HEK293 (cell line): ENCODE results near the gene THEM4.

ENCODE experiments used
- EGR2 ChIP-seq: fragments of 450-650 bp; formaldehyde crosslinking; IDR thresholded peaks from 2 replicates; pipeline ENCODE4 v1.5.1; 2016; ENCODE audit warnings: low read depth, missing biosample characterization, missing genetic modification characterization
- FEZF1 ChIP-seq: fragments of 450-650 bp; formaldehyde crosslinking; IDR thresholded peaks from 2 replicates; pipeline ENCODE4 v1.5.1; 2016; ENCODE audit warnings: missing biosample characterization, missing genetic modification characterization
- GLI4 ChIP-seq: fragments of 450-650 bp; formaldehyde crosslinking; IDR thresholded peaks from 2 replicates; pipeline ENCODE4 v1.5.1; 2016; ENCODE audit warnings: missing biosample characterization, missing genetic modification characterization
- GLIS2 ChIP-seq: fragments of 450-650 bp; formaldehyde crosslinking; IDR thresholded peaks from 2 replicates; pipeline ENCODE4 v1.5.1; 2016; ENCODE audit warnings: missing biosample characterization, missing genetic modification characterization
- HOXC10 ChIP-seq: sonication (generic); formaldehyde crosslinking; IDR thresholded peaks from 2 replicates; pipeline ENCODE4 v1.8.1; 2023; ENCODE audit warnings: mild to moderate bottlenecking, missing genetic modification reagents
- IKZF3 ChIP-seq: fragments of 450-650 bp; IDR thresholded peaks from 2 replicates; pipeline ENCODE4 v1.5.0; 2018; ENCODE audit warnings: missing biosample characterization, mild to moderate bottlenecking, missing genetic modification characterization, moderate library complexity
- KLF1 ChIP-seq: fragments of 450-650 bp; formaldehyde crosslinking; IDR thresholded peaks from 2 replicates; pipeline ENCODE4 v1.5.1; 2016; ENCODE audit warnings: missing biosample characterization, missing genetic modification characterization
- KLF8 ChIP-seq: fragments of 450-650 bp; formaldehyde crosslinking; IDR thresholded peaks from 2 replicates; pipeline ENCODE4 v1.5.1; 2016; ENCODE audit warnings: missing biosample characterization, missing genetic modification characterization
- SETDB1 ChIP-seq: IDR thresholded peaks from one replicate; pipeline ENCODE4 v1.6.1; 2017; ENCODE audit warnings: mild to moderate bottlenecking, low read length, moderate library complexity, mixed read lengths; ENCODE audit not compliant: insufficient read length
- TCF7L2 ChIP-seq: IDR thresholded peaks from 2 replicates; pipeline ENCODE4 v1.6.1; 2011; ENCODE audit warnings: low read depth, mild to moderate bottlenecking, inconsistent platforms, low read length, moderate library complexity, borderline replicate concordance
- YY2 ChIP-seq: fragments of 450-650 bp; formaldehyde crosslinking; IDR thresholded peaks from 2 replicates; pipeline ENCODE4 v1.5.1; 2016; ENCODE audit warnings: missing biosample characterization, missing genetic modification characterization
- ZFP69B ChIP-seq: fragments of 450-650 bp; formaldehyde crosslinking; IDR thresholded peaks from 2 replicates; pipeline ENCODE4 v1.5.1; 2016; ENCODE audit warnings: missing biosample characterization, missing genetic modification characterization
- ZNF114 ChIP-seq: fragments of 450-650 bp; formaldehyde crosslinking; IDR thresholded peaks from 2 replicates; pipeline ENCODE4 v1.5.0; 2017; ENCODE audit warnings: missing biosample characterization, missing genetic modification characterization
- ZNF133 ChIP-seq: fragments of 450-650 bp; formaldehyde crosslinking; IDR thresholded peaks from 2 replicates; pipeline ENCODE4 v1.5.1; 2016; ENCODE audit warnings: missing biosample characterization, missing genetic modification characterization
- ZNF138 ChIP-seq: fragments of 450-650 bp; formaldehyde crosslinking; IDR thresholded peaks from 2 replicates; pipeline ENCODE4 v1.5.1; 2016; ENCODE audit warnings: missing biosample characterization, missing genetic modification characterization, borderline replicate concordance
- ZNF146 ChIP-seq: fragments of 450-650 bp; formaldehyde crosslinking; IDR thresholded peaks from 2 replicates; pipeline ENCODE4 v1.5.1; 2016; ENCODE audit warnings: missing biosample characterization, missing genetic modification characterization
- ZNF16 ChIP-seq: fragments of 450-650 bp; formaldehyde crosslinking; IDR thresholded peaks from 2 replicates; pipeline ENCODE4 v1.5.1; 2016; ENCODE audit warnings: low read depth, missing biosample characterization, missing genetic modification characterization
- ZNF19 ChIP-seq: fragments of 450-650 bp; formaldehyde crosslinking; IDR thresholded peaks from 2 replicates; pipeline ENCODE4; 2016; ENCODE audit warnings: missing biosample characterization, missing genetic modification characterization, low read depth
- ZNF214 ChIP-seq: fragments of 450-650 bp; formaldehyde crosslinking; IDR thresholded peaks from 2 replicates; pipeline ENCODE4 v1.5.1; 2017; ENCODE audit warnings: missing biosample characterization, mild to moderate bottlenecking, missing genetic modification characterization, borderline replicate concordance
- ZNF248 ChIP-seq: fragments of 450-650 bp; formaldehyde crosslinking; IDR thresholded peaks from 2 replicates; pipeline ENCODE4 v1.5.1; 2017; ENCODE audit warnings: missing biosample characterization, missing genetic modification characterization
- ZNF335 ChIP-seq: fragments of 450-650 bp; formaldehyde crosslinking; conservative IDR thresholded peaks from 2 replicates; pipeline ENCODE4 v1.5.1; 2016; ENCODE audit warnings: missing biosample characterization, missing genetic modification characterization
- ZNF350 ChIP-seq: fragments of 450-650 bp; formaldehyde crosslinking; IDR thresholded peaks from 2 replicates; pipeline ENCODE4 v1.5.0; 2017; ENCODE audit warnings: missing biosample characterization, mild to moderate bottlenecking, missing genetic modification characterization
- ZNF404 ChIP-seq: fragments of 450-650 bp; formaldehyde crosslinking; IDR thresholded peaks from 2 replicates; pipeline ENCODE4 v1.5.1; 2017; ENCODE audit warnings: missing biosample characterization, missing genetic modification characterization
- ZNF501 ChIP-seq: fragments of 450-650 bp; formaldehyde crosslinking; IDR thresholded peaks from 2 replicates; pipeline ENCODE4 v1.5.1; 2016; ENCODE audit warnings: missing biosample characterization, missing genetic modification characterization
- ZNF521 ChIP-seq: fragments of 450-650 bp; formaldehyde crosslinking; IDR thresholded peaks from 2 replicates; pipeline ENCODE4 v1.5.1; 2017; ENCODE audit warnings: missing biosample characterization, mild to moderate bottlenecking, missing genetic modification characterization
- ZNF530 ChIP-seq: fragments of 450-650 bp; formaldehyde crosslinking; IDR thresholded peaks from 2 replicates; pipeline ENCODE4 v1.5.1; 2016; ENCODE audit warnings: low read depth, missing biosample characterization, missing genetic modification characterization
- ZNF560 ChIP-seq: fragments of 450-650 bp; formaldehyde crosslinking; IDR thresholded peaks from 2 replicates; pipeline ENCODE4 v1.5.1; 2017; ENCODE audit warnings: missing biosample characterization, missing genetic modification characterization, borderline replicate concordance
- ZNF571 ChIP-seq: fragments of 450-650 bp; formaldehyde crosslinking; IDR thresholded peaks from 2 replicates; pipeline ENCODE4 v1.5.0; 2017; ENCODE audit warnings: missing biosample characterization, missing genetic modification characterization
- ZNF596 ChIP-seq: fragments of 450-650 bp; IDR thresholded peaks from 2 replicates; pipeline ENCODE4 v1.5.0; 2018; ENCODE audit warnings: missing biosample characterization, mild to moderate bottlenecking, missing genetic modification characterization, moderate library complexity
- ZNF658 ChIP-seq: fragments of 450-650 bp; formaldehyde crosslinking; IDR thresholded peaks from 2 replicates; pipeline ENCODE4; 2016; ENCODE audit warnings: missing biosample characterization, missing genetic modification characterization
- ZNF701 ChIP-seq: fragments of 450-650 bp; formaldehyde crosslinking; IDR thresholded peaks from 2 replicates; pipeline ENCODE4 v1.5.1; 2016; ENCODE audit warnings: missing biosample characterization, missing genetic modification characterization
- ZNF768 ChIP-seq: fragments of 450-650 bp; formaldehyde crosslinking; IDR thresholded peaks from 2 replicates; pipeline ENCODE4 v1.5.1; 2018; ENCODE audit warnings: missing biosample characterization, mild to moderate bottlenecking, missing genetic modification characterization
- ZNF777 ChIP-seq: fragments of 450-650 bp; formaldehyde crosslinking; IDR thresholded peaks from 2 replicates; pipeline ENCODE4 v1.5.1; 2017; ENCODE audit warnings: missing biosample characterization, missing genetic modification characterization, borderline replicate concordance
- ZNF843 ChIP-seq: fragments of 450-650 bp; formaldehyde crosslinking; IDR thresholded peaks from 2 replicates; pipeline ENCODE4 v1.5.1; 2016; ENCODE audit warnings: missing biosample characterization, missing genetic modification characterization
- ZSCAN16 ChIP-seq: fragments of 450-650 bp; formaldehyde crosslinking; IDR thresholded peaks from 2 replicates; pipeline ENCODE4 v1.5.1; 2016; ENCODE audit warnings: missing biosample characterization, missing genetic modification characterization
- ZSCAN30 ChIP-seq: fragments of 450-650 bp; IDR thresholded peaks from 2 replicates; pipeline ENCODE4 v1.5.1; 2018; ENCODE audit warnings: missing biosample characterization, mild to moderate bottlenecking, missing genetic modification characterization, moderate library complexity
- ZXDB ChIP-seq: fragments of 450-650 bp; formaldehyde crosslinking; IDR thresholded peaks from 2 replicates; pipeline ENCODE4 v1.5.1; 2016; ENCODE audit warnings: missing biosample characterization, missing genetic modification characterization
- TF ChIP-seq, protein P1 (sequence below): fragments of 450-650 bp; formaldehyde crosslinking; IDR thresholded peaks from 2 replicates; pipeline ENCODE4 v1.5.1; 2016; ENCODE audit warnings: missing biosample characterization, missing genetic modification characterization
- TF ChIP-seq, protein P2 (sequence below): fragments of 450-650 bp; formaldehyde crosslinking; IDR thresholded peaks from 2 replicates; pipeline ENCODE4 v1.5.1; 2017; ENCODE audit warnings: missing biosample characterization, missing genetic modification characterization
- TF ChIP-seq, protein P3 (sequence below): fragments of 450-650 bp; formaldehyde crosslinking; IDR thresholded peaks from 2 replicates; pipeline ENCODE4 v1.5.1; 2016; ENCODE audit warnings: missing biosample characterization, missing genetic modification characterization

Gene THEM4

DNA sequence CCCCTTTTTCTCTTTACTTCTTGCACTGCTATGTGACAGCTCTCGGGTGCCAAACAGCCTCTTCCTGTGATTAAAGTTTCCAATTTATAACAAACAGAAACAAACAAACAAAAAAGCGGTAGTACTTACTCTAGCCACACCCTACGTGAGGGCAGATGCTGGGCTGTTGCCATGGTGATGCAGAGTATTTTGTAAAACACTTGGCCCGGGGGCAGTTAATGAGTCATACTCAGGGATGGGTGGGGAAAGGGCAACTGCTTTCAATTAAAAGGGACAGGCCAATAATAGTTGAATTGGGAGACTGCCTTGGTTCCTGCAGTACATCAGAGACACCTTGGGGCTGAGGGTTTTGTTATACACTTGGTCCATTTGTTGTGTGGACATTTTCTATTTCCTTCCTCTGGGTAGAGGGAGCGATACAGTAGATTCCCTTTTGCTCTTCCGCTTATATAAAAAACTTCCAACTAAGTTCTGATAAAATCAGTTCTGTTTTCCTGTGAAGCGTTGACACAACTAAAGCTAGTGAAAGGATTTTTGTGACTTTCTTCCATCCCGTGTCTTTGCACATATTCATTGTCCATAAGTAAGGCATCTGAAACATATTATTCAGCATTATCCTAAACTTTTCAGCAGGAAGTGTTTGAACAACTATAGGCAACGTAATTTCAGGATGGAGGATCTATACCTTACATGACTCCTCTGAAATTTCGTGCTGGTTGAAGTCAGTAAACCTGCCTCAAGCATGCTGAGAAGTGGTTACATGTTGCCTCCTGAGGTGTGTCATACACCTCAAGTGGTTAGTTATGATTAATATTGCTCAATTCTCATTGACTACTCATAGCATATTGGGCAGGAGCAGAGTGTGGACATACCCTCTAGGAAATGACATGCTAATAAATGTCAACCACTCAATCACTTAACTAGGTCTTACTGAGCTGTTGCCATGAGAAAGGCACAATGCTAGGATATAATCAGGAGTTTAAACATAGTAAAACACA, 36.7 kb upstream of the THEM4 start (continued):
- TF ChIP-seq GLI4 (tag by site-specific recombination) (no peak), ZNF19 (tag by site-specific recombination) (no peak), ZNF701 (tag by site-specific recombination) (no peak), ZNF777 (tag by site-specific recombination) (no peak), IKZF3 (0 out of 2 replicates have a peak, but pooled peaks have one; percentile 35), ZNF248 (no peak), ZNF571 (tag by site-specific recombination) (no peak), ZSCAN30 (tag by site-specific recombination) (no peak), ZNF843 (tag by site-specific recombination) (no peak), ZNF501 (tag by site-specific recombination) (no peak), ZNF768 (no peak), KLF8 (tag by site-specific recombination) (peak; percentile 48), ZNF138 (tag by site-specific recombination) (no peak), ZXDB (tag by site-specific recombination) (peak; percentile 29; the same call in 1 of the 2 replicates), YY2 (tag by site-specific recombination) (no peak), ZNF214 (tag by site-specific recombination) (no peak), ZNF133 (tag by site-specific recombination) (no peak), ZNF560 (no peak), EGR2 (tag by site-specific recombination) (no peak), ZNF521 (no peak), FEZF1 (tag by site-specific recombination) (0 out of 2 replicates have a peak, but pooled peaks have one; percentile 39), ZFP69B (tag by site-specific recombination) (peak; percentile 96), ZSCAN16 (tag by site-specific recombination) (no peak), TCF7L2 (no peak), ZNF596 (tag by site-specific recombination) (no peak), ZNF350 (no peak), ZNF404 (tag by site-specific recombination) (no peak), GLIS2 (tag by site-specific recombination) (no peak), ZNF335 (tag by site-specific recombination) (peak; percentile 41; the same call in 1 of the 2 replicates), ZNF146 (no peak), KLF1 (tag by site-specific recombination) (peak; percentile 84), ZNF530 (tag by site-specific recombination) (no peak), ZNF16 (tag by site-specific recombination) (no peak), SETDB1 (no peak), HOXC10 (no peak), ZNF114 (tag by site-specific recombination) (no peak), ZNF658 (no peak)
- TF ChIP-seq, protein P1, sequence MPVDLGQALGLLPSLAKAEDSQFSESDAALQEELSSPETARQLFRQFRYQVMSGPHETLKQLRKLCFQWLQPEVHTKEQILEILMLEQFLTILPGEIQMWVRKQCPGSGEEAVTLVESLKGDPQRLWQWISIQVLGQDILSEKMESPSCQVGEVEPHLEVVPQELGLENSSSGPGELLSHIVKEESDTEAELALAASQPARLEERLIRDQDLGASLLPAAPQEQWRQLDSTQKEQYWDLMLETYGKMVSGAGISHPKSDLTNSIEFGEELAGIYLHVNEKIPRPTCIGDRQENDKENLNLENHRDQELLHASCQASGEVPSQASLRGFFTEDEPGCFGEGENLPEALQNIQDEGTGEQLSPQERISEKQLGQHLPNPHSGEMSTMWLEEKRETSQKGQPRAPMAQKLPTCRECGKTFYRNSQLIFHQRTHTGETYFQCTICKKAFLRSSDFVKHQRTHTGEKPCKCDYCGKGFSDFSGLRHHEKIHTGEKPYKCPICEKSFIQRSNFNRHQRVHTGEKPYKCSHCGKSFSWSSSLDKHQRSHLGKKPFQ (tag by site-specific recombination): no peak
- TF ChIP-seq, protein P2, sequence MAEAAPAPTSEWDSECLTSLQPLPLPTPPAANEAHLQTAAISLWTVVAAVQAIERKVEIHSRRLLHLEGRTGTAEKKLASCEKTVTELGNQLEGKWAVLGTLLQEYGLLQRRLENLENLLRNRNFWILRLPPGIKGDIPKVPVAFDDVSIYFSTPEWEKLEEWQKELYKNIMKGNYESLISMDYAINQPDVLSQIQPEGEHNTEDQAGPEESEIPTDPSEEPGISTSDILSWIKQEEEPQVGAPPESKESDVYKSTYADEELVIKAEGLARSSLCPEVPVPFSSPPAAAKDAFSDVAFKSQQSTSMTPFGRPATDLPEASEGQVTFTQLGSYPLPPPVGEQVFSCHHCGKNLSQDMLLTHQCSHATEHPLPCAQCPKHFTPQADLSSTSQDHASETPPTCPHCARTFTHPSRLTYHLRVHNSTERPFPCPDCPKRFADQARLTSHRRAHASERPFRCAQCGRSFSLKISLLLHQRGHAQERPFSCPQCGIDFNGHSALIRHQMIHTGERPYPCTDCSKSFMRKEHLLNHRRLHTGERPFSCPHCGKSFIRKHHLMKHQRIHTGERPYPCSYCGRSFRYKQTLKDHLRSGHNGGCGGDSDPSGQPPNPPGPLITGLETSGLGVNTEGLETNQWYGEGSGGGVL (tag by site-specific recombination): no peak
- TF ChIP-seq, protein P3, sequence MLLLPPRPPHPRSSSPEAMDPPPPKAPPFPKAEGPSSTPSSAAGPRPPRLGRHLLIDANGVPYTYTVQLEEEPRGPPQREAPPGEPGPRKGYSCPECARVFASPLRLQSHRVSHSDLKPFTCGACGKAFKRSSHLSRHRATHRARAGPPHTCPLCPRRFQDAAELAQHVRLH (tag by site-specific recombination): no peak
